ENCODE results near the gene DEAF1.

Gene DEAF1

DNA sequence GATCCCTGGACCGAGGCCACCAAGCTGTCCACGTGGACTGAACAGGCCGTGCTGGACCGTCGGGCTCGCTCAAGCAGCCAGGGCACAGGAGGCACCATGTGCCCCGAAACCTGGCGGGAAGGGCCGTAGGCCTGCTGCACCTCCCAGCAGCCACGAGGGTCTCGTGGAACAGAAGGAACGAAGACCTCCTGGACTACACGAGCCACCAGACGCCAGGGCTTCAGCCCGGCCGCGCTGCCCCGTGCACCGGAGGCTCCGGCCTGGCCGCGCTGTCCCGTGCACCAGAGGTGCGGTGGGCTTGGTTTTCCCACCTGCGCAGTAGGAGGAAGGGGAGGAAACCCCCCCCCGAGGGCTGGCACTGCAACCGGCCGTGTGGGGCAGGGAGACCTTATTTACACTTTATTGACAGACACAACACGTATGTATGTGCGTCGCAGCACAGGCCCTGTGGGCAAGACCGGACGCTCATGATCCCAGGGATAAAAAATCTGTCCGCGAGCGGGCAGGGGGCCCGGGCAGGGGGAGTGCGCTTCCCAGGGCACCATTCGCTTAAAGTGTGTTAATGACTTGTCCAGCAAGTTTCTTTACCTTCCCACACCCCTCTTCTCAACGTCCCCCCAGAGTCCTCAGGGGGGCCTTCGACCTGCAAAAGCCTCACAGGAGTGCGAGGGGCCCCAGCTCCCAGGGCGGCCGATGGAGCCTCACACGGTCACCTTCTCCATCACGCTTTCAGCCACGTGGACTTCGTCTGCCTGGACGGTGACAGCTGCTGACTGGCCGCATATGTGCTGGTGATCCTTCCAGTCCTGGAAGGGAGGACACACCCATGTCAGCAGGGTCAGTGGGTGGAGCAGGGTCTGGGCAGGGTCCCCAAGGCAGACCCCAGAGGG lies 50.9 kb downstream of the DEAF1 start:
- no peak for DNase-seq

DNA sequence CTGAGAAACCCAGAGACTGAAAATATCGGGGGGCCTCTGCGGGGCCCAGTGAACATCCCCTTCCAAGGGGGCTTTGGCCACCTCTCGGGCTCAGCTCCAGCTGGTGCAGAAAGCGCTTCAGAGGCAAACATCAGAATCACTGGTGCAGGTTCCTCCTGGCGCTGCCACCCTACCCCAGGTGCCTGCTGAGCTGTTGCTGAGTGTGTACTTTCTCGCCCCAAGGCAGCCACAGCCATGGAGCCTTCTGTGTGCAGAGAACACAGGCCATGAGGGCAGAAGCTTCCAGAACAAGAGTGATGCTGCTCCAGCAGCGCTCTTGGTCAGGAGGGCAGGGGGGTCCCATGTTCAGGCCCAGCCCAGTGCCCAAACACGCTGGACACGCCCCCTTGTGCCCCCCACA lies 51.7 kb downstream of the DEAF1 start:
- DNase-seq, result no peak

DNA sequence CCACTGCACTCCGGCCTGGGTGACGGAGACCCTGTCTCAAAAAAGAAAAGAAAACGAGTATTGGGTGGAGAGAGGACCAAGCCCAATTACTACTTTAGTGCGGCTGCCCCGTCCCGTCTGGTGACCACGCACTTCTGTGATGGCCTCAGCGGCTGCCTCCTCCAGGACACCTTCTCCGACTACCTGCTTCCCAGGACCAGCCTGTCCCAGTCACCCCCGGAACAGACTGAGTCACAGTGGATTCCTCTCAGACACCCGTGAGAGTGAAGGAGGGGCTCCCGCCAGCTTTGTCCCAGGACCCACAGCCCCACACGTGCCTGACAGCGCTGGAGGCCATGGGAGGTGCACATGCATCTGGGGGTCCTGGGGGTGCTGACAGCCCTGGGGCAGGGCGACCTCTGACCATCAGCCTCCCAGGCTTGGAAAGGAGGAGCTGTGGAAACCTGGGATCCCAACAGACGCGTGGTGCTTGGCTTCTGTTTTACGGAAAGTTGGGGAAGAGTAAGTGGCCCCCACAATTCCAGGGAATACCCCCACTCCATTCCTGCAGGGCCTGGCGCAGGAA lies 53.1 kb downstream of the DEAF1 start:
- DNase-seq, result no peak

DNA sequence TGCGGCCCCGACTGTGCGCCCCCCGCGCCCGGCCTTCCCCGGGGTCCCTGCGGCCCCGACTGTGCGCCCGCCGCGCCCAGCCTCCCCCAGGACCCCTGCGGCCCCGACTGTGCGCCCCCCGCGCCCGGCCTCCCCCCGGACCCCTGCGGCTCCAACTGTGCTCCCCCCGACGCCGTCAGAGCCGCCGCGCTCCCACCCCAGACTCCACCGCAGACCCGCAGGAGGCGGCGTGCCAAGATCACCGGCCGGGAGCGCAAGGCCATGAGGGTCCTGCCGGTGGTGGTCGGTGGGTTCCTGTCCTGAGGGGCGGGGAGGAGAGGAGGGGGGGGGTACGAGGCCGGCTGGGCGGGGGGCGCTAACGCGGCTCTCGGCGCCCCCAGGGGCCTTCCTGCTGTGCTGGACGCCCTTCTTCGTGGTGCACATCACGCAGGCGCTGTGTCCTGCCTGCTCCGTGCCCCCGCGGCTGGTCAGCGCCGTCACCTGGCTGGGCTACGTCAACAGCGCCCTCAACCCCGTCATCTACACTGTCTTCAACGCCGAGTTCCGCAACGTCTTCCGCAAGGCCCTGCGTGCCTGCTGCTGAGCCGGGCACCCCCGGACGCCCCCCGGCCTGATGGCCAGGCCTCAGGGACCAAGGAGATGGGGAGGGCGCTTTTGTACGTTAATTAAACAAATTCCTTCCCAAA lies 54.9 kb downstream of the DEAF1 start:
- no peak for DNase-seq

- DNase-seq, result no peak
Measured at GRCh38 chr11:639332-639955, 55.6 kb downstream of the DEAF1 start.

DNA sequence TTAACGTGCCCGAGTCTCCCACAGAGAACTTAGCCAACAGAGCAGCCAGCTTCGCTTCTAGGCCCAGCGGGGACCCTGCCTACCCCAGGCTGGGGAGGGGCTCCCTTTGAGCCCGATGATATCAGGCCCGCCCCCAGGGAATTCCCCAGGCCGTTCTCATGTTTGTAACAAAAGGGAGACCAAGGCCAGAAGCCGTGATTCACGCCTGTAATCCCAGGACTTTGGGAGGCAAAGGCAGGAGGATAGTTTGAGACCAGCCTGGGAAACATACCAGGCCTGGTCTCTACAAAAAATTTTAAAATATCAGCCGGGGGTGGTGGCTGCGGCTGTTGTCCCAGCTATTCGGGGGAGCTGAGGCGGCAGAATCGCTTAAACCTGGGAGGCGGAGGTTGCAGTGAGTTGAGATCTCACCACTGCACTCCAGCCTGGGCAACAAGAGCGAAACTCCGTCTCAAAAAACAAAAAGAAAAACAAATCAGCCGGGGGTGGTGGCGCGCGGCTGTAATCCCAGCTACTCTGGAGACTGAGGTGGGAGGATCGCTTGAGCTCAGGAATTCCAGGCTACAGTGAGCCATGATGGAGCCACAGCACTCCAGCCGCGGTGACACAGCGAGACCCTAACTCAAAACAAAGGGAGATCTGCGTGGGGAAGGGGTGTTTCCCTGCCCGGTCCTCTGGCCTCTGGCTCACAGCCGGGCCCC lies 56.2 kb downstream of the DEAF1 start:
- DNase-seq, result no peak

DNA sequence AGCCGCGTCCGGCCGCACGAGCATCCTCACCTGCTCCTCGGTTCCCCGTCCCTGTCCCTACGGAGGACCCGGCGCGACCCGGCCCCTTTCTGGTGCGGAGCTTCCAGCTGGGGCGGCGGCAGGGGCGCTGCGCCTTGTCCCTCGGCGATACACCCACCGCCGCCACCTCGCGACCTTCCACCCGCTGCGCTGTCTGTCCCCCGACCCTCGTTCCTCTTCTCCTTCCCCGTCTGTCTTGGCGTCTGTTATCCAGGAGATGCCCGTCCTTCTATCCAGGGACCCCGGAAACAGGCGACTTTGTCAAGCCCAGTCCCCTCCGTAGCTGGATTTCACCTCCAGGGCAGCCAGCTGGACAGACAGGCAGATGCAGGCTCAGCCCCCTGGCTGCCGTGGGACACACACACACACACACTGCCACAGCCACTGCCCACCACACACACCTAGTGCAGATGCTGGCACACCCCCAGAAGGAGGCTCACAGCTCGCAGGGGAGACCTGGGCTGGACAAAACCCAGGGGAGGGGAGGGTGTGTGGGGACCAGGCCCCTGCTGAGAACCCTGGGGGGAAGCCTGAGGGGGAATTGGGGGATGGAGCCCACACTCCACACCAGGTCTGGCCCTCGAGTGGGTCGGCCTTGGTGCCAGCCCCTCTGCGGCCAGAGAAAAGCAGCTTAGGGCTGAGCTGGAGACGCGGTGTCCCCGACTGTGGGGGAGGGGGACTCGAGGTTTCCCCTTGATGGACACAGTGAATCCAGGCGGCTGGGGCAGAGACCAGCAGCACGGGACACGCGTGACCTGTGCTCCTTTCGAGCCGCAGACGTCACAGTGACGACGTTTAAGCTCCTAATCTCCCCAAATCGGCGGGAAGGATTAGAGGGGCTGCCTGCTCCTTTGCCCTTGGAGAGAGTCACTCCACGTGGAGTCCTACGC lies 57.2 kb downstream of the DEAF1 start:
- no peak for DNase-seq

DNA sequence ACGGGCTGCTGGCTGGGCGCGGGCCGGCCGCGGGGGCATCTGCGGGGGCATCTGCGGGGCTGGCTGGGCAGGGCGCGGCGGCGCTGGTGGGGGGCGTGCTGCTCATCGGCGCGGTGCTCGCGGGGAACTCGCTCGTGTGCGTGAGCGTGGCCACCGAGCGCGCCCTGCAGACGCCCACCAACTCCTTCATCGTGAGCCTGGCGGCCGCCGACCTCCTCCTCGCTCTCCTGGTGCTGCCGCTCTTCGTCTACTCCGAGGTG lies 57.8 kb downstream of the DEAF1 start:
- no peak for DNase-seq

- DNase-seq, result no peak
Measured at GRCh38 chr11:636511-637332, 58.3 kb downstream of the DEAF1 start, which contains the start of gene DRD4. Gene DRD4, plus strand, starts transcription at chr11:637269. Its CDS starts 36 bp downstream, at chr11:637305.

GRCh38 chr11:635945-636510 lies 59.0 kb downstream of the DEAF1 start:
- no peak for DNase-seq

DNA sequence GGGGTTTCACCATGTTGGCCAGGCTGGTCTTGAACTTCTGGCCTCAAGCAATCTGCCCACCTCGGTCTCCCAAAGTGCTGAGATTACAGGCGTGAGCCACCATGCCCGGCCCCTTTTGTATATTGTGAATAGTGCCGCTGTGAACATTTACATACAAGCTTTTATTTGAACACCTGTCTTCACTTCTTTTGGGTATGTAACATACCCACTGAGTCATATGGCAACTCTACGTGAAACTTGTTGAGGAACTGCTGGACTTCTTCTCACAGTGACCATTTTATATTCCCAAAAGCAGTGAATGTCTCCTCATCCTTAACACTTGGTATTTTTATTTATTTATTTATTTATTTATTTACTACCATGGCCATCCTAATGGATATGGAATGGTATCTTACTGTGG lies 64.2 kb downstream of the DEAF1 start:
- no peak for DNase-seq

- no peak for DNase-seq
Measured at GRCh38 chr11:629237-629583, 65.8 kb downstream of the DEAF1 start.

- DNase-seq, result no peak
Measured at GRCh38 chr11:628056-628455, 67.0 kb downstream of the DEAF1 start.

GRCh38 chr11:627308-627576 lies 67.8 kb downstream of the DEAF1 start:
- DNase-seq, result no peak

GRCh38 chr11:626475-627307 lies 68.3 kb downstream of the DEAF1 start, which contains the start of gene SCT:
Gene SCT, minus strand, starts transcription at chr11:627181. Its CDS starts 38 bp downstream, at chr11:627143.
- DNase-seq, result no peak

DNA sequence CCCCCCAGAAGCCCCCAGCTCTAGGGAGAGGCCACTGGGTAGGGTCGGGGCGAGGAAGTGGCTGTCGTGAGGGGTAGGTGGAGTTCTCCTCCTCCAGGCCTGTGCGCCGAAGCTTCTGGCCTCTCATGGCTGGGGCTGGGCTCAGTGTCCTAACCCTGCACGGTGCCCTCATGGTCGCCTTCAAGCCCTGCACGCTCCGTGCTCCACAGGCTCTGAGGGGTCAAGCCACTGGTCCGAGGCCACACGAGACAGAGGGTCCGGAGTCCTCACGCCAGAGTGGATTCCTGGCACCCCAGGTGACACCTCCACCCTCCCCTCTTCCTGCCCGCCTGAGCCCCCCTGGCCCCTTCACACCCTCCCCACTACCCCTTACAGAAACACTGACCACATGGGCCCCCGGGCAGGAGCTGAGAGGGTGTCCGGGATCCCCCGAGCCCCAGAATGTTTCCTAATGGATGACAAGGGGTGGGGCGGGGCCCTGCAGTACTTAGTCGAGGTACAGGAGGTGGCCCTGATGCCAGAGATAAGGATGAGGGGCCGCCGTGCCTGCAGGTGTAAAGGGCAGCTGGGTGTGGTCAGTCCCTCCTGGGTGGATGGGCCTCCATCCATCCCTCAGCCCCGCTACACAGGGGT lies 69.3 kb downstream of the DEAF1 start:
- DNase-seq, result no peak

DNA sequence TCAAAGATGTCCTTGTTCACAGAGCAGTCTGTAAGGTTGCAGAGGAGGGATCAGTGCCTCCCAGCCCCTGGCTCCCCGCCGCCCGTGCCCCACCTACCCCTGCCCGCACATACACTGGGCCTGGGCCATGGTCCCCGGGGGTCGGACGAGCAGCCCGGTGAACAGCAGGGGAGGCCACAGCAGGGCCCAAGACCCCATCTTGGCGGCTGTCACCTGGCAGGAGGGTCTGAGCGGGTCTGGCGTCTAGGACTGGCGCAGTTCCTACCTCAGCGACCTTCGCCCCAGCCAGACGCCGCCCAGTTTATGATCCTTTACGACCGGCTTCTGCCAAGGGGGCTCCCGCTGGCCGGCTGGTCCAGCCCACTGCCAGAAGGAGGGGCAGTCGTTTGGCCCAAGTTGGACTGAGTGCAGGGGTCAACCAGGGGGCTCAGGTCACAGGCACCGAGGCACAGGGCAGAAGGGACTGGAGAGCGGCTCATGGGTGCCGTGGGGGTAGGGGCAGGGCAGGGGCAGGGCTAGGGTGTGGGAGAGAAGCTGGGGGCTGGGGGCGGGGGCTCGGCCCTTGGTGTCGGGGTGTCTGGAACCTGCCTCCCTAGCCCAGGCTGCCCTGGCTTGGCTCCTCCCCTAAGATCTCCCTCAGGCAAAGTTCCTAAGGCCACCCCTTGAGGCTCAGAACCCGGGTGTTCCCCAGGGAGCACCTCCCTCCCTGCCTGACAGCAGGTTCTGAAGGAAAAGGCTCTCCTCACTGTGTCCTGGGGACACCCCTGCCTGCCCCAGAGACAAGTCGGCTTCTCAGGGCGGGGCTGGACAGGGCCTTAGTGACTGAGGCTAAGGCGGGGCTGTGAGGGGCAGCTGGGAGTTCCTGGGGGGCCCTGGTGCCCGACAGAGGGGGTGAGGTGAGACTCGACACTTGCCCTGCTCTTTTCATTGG lies 70.1 kb downstream of the DEAF1 start, which contains the start of gene CDHR5:
CDHR5 (minus strand) TSS at position 251 of the 931 bp plus-strand sequence; CDS start at position 198, 53 bp downstream.
- no peak for DNase-seq
